H1 (cell line): ENCODE data around the gene FRMPD1. TPM values are rescaled to one million over a fixed set of nuclear protein-coding genes. Genes with fewer than 3 reads are reported as not detected.

Experiments used
- CTCF ChIA-PET: fragments of 300-600 bp; sonication (Branson Sonifier 250); formaldehyde crosslinking; loops from one replicate; lab custom pipeline; 2021; ENCODE audit not compliant: partially characterized antibody; lab: Charles Lee
- POLR2A ChIA-PET: fragments of 300-600 bp; sonication (Branson Sonifier 250); formaldehyde crosslinking; loops from one replicate; lab custom pipeline; 2021; ENCODE audit warnings: inconsistent platforms; ENCODE audit not compliant: partially characterized antibody; lab: Charles Lee
- DNase-seq, 2 experiments: peaks; one replicate each; pipeline versions ENCODE4 v3.0.0 to v3.0.0-alpha.2; 2010 to 2022; ENCODE audit warnings: low spot score in 2 of 2, low read depth in 1 of 2, mixed read lengths in 1 of 2
- FAIRE-seq: peaks from 2 replicates; lab custom pipeline; 2011; peaks lifted over from hg19 to GRCh38; lab: Jason Lieb, UNC
- H2AFZ ChIP-seq: 2 replicates; pipeline ENCODE4 v1.8.1; 2012; ENCODE audit warnings: low read length, inconsistent platforms
- H2AK5ac ChIP-seq: 2 replicates; pipeline ENCODE4 v1.6.1; 2013; ENCODE audit warnings: low read depth, low read length
- H2BK120ac ChIP-seq: replicated peaks from 2 replicates; pipeline ENCODE3; 2013; ENCODE audit warnings: low read depth, low read length, inconsistent platforms
- H2BK12ac ChIP-seq: 2 replicates; pipeline ENCODE4 v1.6.1; 2013; ENCODE audit warnings: low read depth, low read length
- H2BK15ac ChIP-seq: 2 replicates; pipeline ENCODE4 v1.6.1; 2013; ENCODE audit warnings: low read length
- H2BK20ac ChIP-seq: 2 replicates; pipeline ENCODE4 v1.6.1; 2013; ENCODE audit warnings: low read length
- H2BK5ac ChIP-seq: 2 replicates; pipeline ENCODE4 v1.6.1; 2013; ENCODE audit warnings: low read depth, low read length
- H3K14ac ChIP-seq: 2 replicates; pipeline ENCODE4 v1.6.1; 2013; ENCODE audit warnings: inconsistent platforms; ENCODE audit not compliant: insufficient read length
- H3K18ac ChIP-seq: 2 replicates; pipeline ENCODE4 v1.6.1; 2013; ENCODE audit warnings: low read length; ENCODE audit errors: extremely low read depth
- H3K23ac ChIP-seq: 2 replicates; pipeline ENCODE4 v1.6.1; 2013; ENCODE audit warnings: inconsistent platforms; ENCODE audit not compliant: insufficient read length
- H3K23me2 ChIP-seq: 2 replicates; pipeline ENCODE4 v1.6.1; 2013; ENCODE audit warnings: low read depth, low read length
- H3K27ac ChIP-seq: 2 replicates; pipeline ENCODE4 v1.6.1; 2011; ENCODE audit warnings: low read depth, low read length, inconsistent platforms
- H3K27me3 ChIP-seq, 4 experiments: replicated peaks in 1 of 4; 1 replicate in 1 of 4; 2 replicates in 3 of 4; pipeline versions ENCODE4 v1.6.1 to v1.8.1; 2011 to 2013; ENCODE audit warnings: low read length in 3 of 4, mild to moderate bottlenecking in 3 of 4, inconsistent platforms in 2 of 4, mixed read lengths in 2 of 4, moderate library complexity in 1 of 4; ENCODE audit not compliant: control insufficient read depth in 3 of 4, insufficient read depth in 3 of 4; ENCODE audit errors: extremely low read depth in 1 of 4
- H3K36me3 ChIP-seq, 4 experiments: 2 replicates each; pipeline versions ENCODE4 v1.6.1 to v1.8.1; 2011 to 2013; ENCODE audit warnings: mild to moderate bottlenecking in 4 of 4, low read length in 3 of 4, moderate library complexity in 2 of 4, control low read depth in 1 of 4, inconsistent platforms in 1 of 4; ENCODE audit not compliant: insufficient read depth in 4 of 4, control insufficient read depth in 2 of 4
- H3K4ac ChIP-seq: replicated peaks from 2 replicates; pipeline ENCODE3; 2013; ENCODE audit warnings: low read length, low read depth, mixed read lengths, inconsistent platforms; ENCODE audit not compliant: insufficient read length
- H3K4me1 ChIP-seq, 4 experiments: replicated peaks in 1 of 4; 1 replicate in 1 of 4; 2 replicates in 3 of 4; pipeline versions ENCODE4 v1.6.1 to v1.8.1; 2011 to 2013; ENCODE audit warnings: low read length in 3 of 4, inconsistent platforms in 2 of 4, mixed read lengths in 1 of 4; ENCODE audit not compliant: insufficient read depth in 4 of 4, control insufficient read depth in 3 of 4
- H3K4me2 ChIP-seq, 2 experiments: 2 replicates each; pipeline versions ENCODE4 v1.6.1 to v1.8.1; 2011 to 2013; ENCODE audit warnings: low read depth in 2 of 2, low read length in 2 of 2, control low read depth in 1 of 2, inconsistent platforms in 1 of 2, mild to moderate bottlenecking in 1 of 2; ENCODE audit not compliant: insufficient read depth in 1 of 2
- H3K4me3 ChIP-seq, 4 experiments: fragments of 200-600, 300-600 bp in 1 of 4; sonication (generic), shearing (Covaris generic), sonication (Bioruptor Twin) in 1 of 4; 2 replicates each; pipeline versions ENCODE4 v1.5.1 to v1.8.1; 2011 to 2016; ENCODE audit warnings: low read length in 4 of 4, low read depth in 3 of 4, control low read depth in 2 of 4, inconsistent platforms in 2 of 4, mild to moderate bottlenecking in 2 of 4, mixed read lengths in 1 of 4, moderate library complexity in 1 of 4; ENCODE audit not compliant: insufficient read depth in 2 of 4; ENCODE audit errors: extremely low read depth in 1 of 4
- H3K56ac ChIP-seq: replicated peaks from 2 replicates; pipeline ENCODE3; 2013; ENCODE audit warnings: low read depth, mild to moderate bottlenecking, mixed read lengths, low read length, inconsistent platforms; ENCODE audit not compliant: insufficient read length
- H3K79me1 ChIP-seq: 2 replicates; pipeline ENCODE4 v1.6.1; 2013; ENCODE audit warnings: low read depth, low read length, control low read depth
- H3K79me2 ChIP-seq, 2 experiments: 2 replicates each; pipeline versions ENCODE4 v1.6.1 to v1.8.1; 2012 to 2013; ENCODE audit warnings: low read length in 2 of 2, mild to moderate bottlenecking in 2 of 2, inconsistent platforms in 1 of 2; ENCODE audit not compliant: insufficient read depth in 2 of 2, control insufficient read depth in 1 of 2
- H3K9ac ChIP-seq, 4 experiments: replicated peaks in 1 of 4; 1 replicate in 1 of 4; 2 replicates in 3 of 4; pipeline versions ENCODE4 v1.6.1 to v1.8.1; 2011 to 2013; ENCODE audit warnings: low read depth in 3 of 4, low read length in 3 of 4, control low read depth in 2 of 4, mild to moderate bottlenecking in 2 of 4, moderate library complexity in 2 of 4, inconsistent platforms in 1 of 4; ENCODE audit errors: extremely low read depth in 1 of 4
- H3K9me3 ChIP-seq, 2 experiments: 2 replicates each; pipeline versions ENCODE4 v1.6.1 to v1.8.1; 2012 to 2013; ENCODE audit warnings: mild to moderate bottlenecking in 2 of 2, moderate library complexity in 2 of 2, control low read depth in 1 of 2, inconsistent platforms in 1 of 2, low read depth in 1 of 2, low read length in 1 of 2, mixed read lengths in 1 of 2; ENCODE audit not compliant: insufficient read depth in 2 of 2
- H4K20me1 ChIP-seq, 2 experiments: replicated peaks in 1 of 2; 2 replicates each; pipeline versions ENCODE3 to v1.8.1; 2011 to 2013; ENCODE audit warnings: inconsistent platforms in 2 of 2, low read length in 2 of 2, mild to moderate bottlenecking in 1 of 2; ENCODE audit not compliant: insufficient read depth in 2 of 2, control insufficient read depth in 1 of 2
- H4K5ac ChIP-seq: 2 replicates; pipeline ENCODE4 v1.6.1; 2013; ENCODE audit warnings: low read length, low read depth, mixed read lengths, inconsistent platforms; ENCODE audit not compliant: insufficient read length
- H4K8ac ChIP-seq: 2 replicates; pipeline ENCODE4 v1.8.0; 2013; ENCODE audit warnings: mild to moderate bottlenecking, moderate library complexity, low read length, inconsistent platforms; ENCODE audit not compliant: insufficient read depth; ENCODE audit errors: extremely low read depth
- H4K91ac ChIP-seq: replicated peaks from 2 replicates; pipeline ENCODE3; 2013; ENCODE audit warnings: low read length, mixed read lengths, inconsistent platforms; ENCODE audit not compliant: insufficient read length
- ASH2L ChIP-seq: fragments of 200-600, 300-600 bp; sonication (generic); IDR thresholded peaks from one replicate; pipeline ENCODE4 v1.7.1; 2017; ENCODE audit warnings: low read length
- ATF2 ChIP-seq: IDR thresholded peaks from 2 replicates; pipeline ENCODE4 v1.6.1; 2012; ENCODE audit warnings: low read length, inconsistent platforms
- ATF3 ChIP-seq: IDR thresholded peaks from 2 replicates; pipeline ENCODE4 v1.6.1; 2011; ENCODE audit warnings: low read depth, mild to moderate bottlenecking, low read length; ENCODE audit not compliant: insufficient read depth
- CREB1 ChIP-seq: IDR thresholded peaks from 2 replicates; pipeline ENCODE4 v1.6.1; 2012; ENCODE audit warnings: inconsistent platforms
- MAX ChIP-seq: IDR thresholded peaks from 2 replicates; pipeline ENCODE4 v1.6.1; 2012; ENCODE audit warnings: inconsistent platforms
- NANOG ChIP-seq: IDR thresholded peaks from 2 replicates; pipeline ENCODE4 v1.6.1; 2011; ENCODE audit warnings: low read length, low read depth, mild to moderate bottlenecking, inconsistent platforms; ENCODE audit not compliant: insufficient read depth, poor library complexity, severe bottlenecking
- POU5F1 ChIP-seq: IDR thresholded peaks from 2 replicates; pipeline ENCODE4 v1.6.1; 2011; ENCODE audit warnings: low read depth, mild to moderate bottlenecking, low read length, moderate library complexity
- RBBP5 ChIP-seq: IDR thresholded peaks from 2 replicates; pipeline ENCODE4 v1.7.1; 2012; ENCODE audit warnings: low read depth, mild to moderate bottlenecking, inconsistent platforms, low read length, moderate library complexity, borderline replicate concordance
- RFX5 ChIP-seq: IDR thresholded peaks from 2 replicates; pipeline ENCODE4 v1.6.1; 2011; ENCODE audit warnings: low read depth, low read length, improper control_type of control experiment, borderline replicate concordance
- SUZ12 ChIP-seq: fragments of 200-600 bp; sonication (generic); IDR thresholded peaks from 2 replicates; pipeline ENCODE4 v1.6.1; 2012; ENCODE audit warnings: mild to moderate bottlenecking, inconsistent platforms, low read length, moderate library complexity, mixed read lengths
- TAF1 ChIP-seq: IDR thresholded peaks from 2 replicates; pipeline ENCODE4 v1.6.1; 2011; ENCODE audit warnings: mild to moderate bottlenecking, low read depth, low read length
- TAF7 ChIP-seq: optimal IDR thresholded peaks from 2 replicates; pipeline ENCODE3; 2011; ENCODE audit warnings: low read depth, mild to moderate bottlenecking, inconsistent platforms, low read length, moderate library complexity, borderline replicate concordance
- WGBS, 2 experiments: shearing (Covaris generic) in 1 of 2; methylation state at CpG; one replicate each; pipeline versions ENCODE4 v1.1.6 to v1.1.7; 2013 to 2015; ENCODE audit warnings: low lambda C conversion rate in 2 of 2, mixed read lengths in 2 of 2, inconsistent platforms in 1 of 2, low coverage in 1 of 2, missing lambda C conversion rate in 1 of 2; ENCODE audit not compliant: insufficient replicate concordance in 2 of 2, insufficient coverage in 1 of 2, insufficient read length in 1 of 2; ENCODE audit errors: extremely low coverage in 1 of 2, missing lambda C conversion rate in 1 of 2; 5-methylcytosine and 5-hydroxymethylcytosine counted together
- polyA plus RNA-seq, 7 experiments: library from polyadenylated mRNA; depleted of rRNA in 3 of 7; stranded (reverse) in 5 of 7; unstranded in 2 of 7; fragments of >200 nt in 5 of 7; fragments of 200-250 nt in 2 of 7; gene quantifications; 1 replicate in 5 of 7; 2 replicates in 1 of 7; 4 replicates in 1 of 7; pipeline versions ENCODE4 v1.2.1 to v1.2.3, GENCODE V29; 2011 to 2013; ENCODE audit warnings: missing spikeins in 2 of 7, mixed read lengths in 2 of 7
- total RNA-seq: library from RNA; stranded (reverse); fragmentation: NEBNext Ultra II Directional; extraction: Animal tissue kit (Norgen Biotek cat#: 25700); gene quantifications from 2 replicates; pipeline ENCODE4 v1.2.1, GENCODE V29; 2021

Gene FRMPD1
- total and polyA plus RNA-seq, 2 of the 8 experiments (the other 6 are each of a cell fraction or from before 2014, with no cell fraction given), result 0.27 to 0.32 TPM

GRCh38 chr9:37758747-37759146 lies 108.0 kb downstream of the FRMPD1 start:
- no peak overlapping the region for H3K4me2 ChIP-seq
- H2BK5ac ChIP-seq, result no peak overlapping the region
- FAIRE-seq (no peak), DNase-seq (no peak)
- H3K27ac ChIP-seq, result no peak overlapping the region
- no peak overlapping the region for H3K4ac ChIP-seq
- H3K56ac ChIP-seq, result no peak overlapping the region
- POLR2A ChIA-PET, result no interaction called here
- H3K23me2 ChIP-seq, result peaks cover 4% of the 10 kb centered on the region; the same call in 1 of the 2 replicates
- no peak overlapping the region for H3K18ac ChIP-seq
- no peak overlapping the region for H2AFZ ChIP-seq
- CTCF ChIA-PET, result interaction anchor here (0.9 kb wide), 1 partner anchor 27 kb away, joined by 3 read pairs; no protein-coding TSS in a partner anchor
- H2BK15ac ChIP-seq, result no peak overlapping the region
- H4K91ac ChIP-seq, result no peak overlapping the region
- H2BK120ac ChIP-seq, result no peak overlapping the region
- H3K9me3 ChIP-seq, result no peaks in the 10 kb centered on the region
- H3K23ac ChIP-seq, result no peak overlapping the region
- no peak overlapping the region for H2BK12ac ChIP-seq
- no peak overlapping the region for H3K4me3 ChIP-seq
- no peak overlapping the region for H3K14ac ChIP-seq
- H2BK20ac ChIP-seq, result no peak overlapping the region
- H3K79me1 ChIP-seq, result no peaks in the 10 kb centered on the region
- H3K4me1 ChIP-seq, result peaks cover 0 to 5% (median 1%) of the 10 kb centered on the region in 4 experiments; a peak in 3 of 7 replicates
- no peak overlapping the region for H4K5ac ChIP-seq
- no peaks in the 10 kb centered on the region for H4K20me1 ChIP-seq
- 75% methylated on average over 3 of the region's 3 CpGs; no CpG with 5 or more reads in 1 of the 2 experiments for WGBS, 2 experiments
- H3K27me3 ChIP-seq, result no peaks in the 10 kb centered on the region
- H3K79me2 ChIP-seq, result no peaks in the 10 kb centered on the region
- H4K8ac ChIP-seq, result no peak overlapping the region
- H3K36me3 ChIP-seq, result no peaks in the 10 kb centered on the region
- no peak overlapping the region for H3K9ac ChIP-seq
- H2AK5ac ChIP-seq, result no peak overlapping the region
- TF ChIP-seq ATF3 (no peak), RFX5 (no peak), ASH2L (no peak), TAF7 (no peak), SUZ12 (no peak), RBBP5 (no peak), POU5F1 (no peak), CREB1 (no peak), NANOG (no peak), TAF1 (no peak), ATF2 (no peak), MAX (no peak)
